GM19463 (cell line): ENCODE data around the gene RAPGEF4.

ENCODE experiments used
- ATAC-seq: cut with Tn5 transposase; IDR thresholded peaks from one replicate; pipeline ENCODE4 v1.9.1; 2021; ENCODE audit warnings: mild to moderate bottlenecking, moderate library complexity; ENCODE audit not compliant: unreplicated experiment

The RAPGEF4 gene

DNA sequence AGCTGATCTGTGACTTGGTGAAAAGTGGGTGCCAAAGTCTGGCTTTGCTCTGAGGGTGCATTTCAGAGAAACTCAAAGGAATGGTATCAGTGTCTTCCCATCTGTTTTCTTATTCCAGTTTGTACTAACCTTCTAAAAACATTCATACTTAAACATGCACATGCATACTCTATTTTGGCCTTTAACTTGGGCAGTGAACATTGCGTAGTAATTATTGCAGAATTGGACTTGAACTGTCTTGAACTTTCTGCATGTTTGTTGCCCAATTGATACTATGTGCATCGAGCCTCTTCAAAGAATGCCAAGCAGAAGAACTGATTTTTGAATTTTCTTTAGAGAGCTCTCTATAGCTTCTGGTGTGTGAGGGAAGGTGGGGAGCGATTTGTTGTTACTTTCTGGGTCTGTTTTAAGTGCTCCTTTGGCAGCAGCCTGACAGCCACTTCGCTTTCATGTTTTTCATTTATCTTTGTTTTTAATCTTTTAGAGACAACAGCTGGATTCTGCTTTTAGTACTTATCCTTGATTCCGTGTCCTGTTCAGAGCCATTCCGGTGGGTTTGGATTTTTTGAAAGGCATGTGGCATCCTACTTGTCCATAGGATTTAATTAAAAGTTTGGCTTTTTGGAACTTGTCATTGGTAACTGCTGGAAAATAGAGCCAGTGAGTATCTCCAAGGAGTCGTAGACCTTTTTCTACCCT is 159.2 kb downstream of the RAPGEF4 start:
- ATAC-seq: no peak

- no peak for ATAC-seq
Measured at GRCh38 chr2:172896661-172897081, 161.0 kb downstream of the RAPGEF4 start.

GRCh38 chr2:172900871-172901270 is 165.2 kb downstream of the RAPGEF4 start:
- ATAC-seq: no peak

DNA sequence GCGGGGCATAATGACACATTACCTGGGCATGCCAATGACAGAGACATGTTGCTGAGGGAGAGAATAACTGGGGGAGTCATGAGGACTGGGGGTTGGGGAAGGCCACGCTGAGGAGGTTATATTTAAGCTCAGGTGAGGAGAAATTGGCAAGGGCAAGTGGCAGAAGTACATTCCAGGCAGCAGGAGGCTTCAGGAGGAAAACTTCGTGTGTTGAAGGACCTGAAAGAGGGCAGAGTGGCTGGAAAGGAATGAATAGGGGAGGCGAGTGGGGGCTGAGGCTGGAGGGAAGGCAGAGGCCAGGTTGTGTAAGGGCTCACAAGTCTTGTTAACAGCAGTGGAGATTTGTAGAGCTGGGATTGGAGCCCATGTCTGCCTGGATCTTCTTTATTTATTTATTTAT is 166.3 kb downstream of the RAPGEF4 start:
- ATAC-seq: no peak

- ATAC-seq: no peak
Measured at GRCh38 chr2:172904236-172904635, 168.6 kb downstream of the RAPGEF4 start.

- no peak for ATAC-seq
Measured at GRCh38 chr2:172905937-172906811, 170.5 kb downstream of the RAPGEF4 start.

DNA sequence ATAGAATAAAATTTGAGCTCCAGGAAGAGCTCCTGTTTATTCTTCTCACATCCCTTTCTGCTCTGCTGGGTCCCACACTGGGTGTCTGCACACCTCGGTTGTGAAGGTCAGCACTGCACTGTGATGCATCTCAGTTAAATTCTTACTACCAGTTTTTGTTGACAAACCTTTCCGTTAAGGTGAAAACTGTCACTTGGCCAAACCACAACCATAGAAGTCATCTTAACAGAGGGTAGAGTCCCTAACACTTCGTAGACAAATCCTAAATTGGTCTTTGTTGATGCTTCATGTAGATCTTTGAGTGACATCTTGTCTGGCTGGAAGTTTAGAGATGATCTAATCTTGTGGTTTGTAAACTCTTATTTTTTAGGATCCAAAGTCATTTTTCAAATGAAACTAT is 172.6 kb downstream of the RAPGEF4 start:
- peak; percentile 36 for ATAC-seq

DNA sequence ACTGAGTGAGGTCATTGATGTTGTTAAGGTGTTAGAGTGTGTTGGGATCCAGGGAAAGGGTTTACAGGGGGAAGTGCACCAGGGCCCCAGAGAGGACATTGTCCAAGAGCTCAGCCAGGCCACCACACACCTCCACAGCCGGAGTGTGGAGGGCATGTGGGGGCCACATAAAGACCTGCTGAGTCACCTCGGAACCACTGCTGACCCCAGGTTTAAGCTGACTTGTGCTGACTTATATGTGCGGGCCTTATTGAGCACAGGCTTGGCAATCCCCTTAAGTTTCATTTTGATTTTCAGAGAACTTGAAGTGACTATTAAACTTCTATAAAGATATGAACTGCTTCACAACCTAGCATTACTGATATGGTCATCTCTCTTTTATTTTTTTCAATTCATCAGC is 173.8 kb downstream of the RAPGEF4 start:
- ATAC-seq: peak; percentile 64

GRCh38 chr2:172912266-172912665 is 176.6 kb downstream of the RAPGEF4 start:
- ATAC-seq: no peak

DNA sequence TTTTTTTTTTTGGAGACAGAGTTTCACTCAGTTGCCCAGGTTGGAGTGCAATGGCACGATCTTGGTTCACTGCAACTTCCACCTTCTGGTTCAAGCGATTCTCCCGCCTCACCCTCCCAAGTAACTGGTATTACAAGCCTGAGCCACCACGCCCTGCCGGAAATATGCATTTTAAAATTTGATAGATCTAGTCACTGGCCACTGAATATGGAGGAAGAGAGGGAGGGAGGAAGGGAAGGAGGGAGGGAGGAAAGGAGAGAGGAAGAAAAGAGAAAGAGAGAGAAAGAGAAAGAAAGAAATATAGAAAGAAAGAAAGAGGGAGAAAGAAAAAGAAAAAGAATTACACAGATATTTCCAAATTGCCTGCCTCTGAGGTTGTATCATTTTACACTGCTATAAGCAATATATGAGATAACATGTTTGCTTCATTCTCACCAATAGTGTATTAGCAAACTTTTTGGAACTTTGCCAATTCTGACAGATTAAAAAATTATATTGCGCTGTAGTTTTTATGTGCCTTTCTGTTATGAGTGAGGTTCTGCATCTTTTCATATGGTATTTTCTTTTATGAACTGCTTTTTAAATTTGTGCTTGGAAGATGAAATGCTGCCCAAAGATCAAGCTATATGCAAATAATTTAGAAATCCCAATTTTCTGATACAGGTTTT is 178.8 kb downstream of the RAPGEF4 start:
- ATAC-seq: no peak

DNA sequence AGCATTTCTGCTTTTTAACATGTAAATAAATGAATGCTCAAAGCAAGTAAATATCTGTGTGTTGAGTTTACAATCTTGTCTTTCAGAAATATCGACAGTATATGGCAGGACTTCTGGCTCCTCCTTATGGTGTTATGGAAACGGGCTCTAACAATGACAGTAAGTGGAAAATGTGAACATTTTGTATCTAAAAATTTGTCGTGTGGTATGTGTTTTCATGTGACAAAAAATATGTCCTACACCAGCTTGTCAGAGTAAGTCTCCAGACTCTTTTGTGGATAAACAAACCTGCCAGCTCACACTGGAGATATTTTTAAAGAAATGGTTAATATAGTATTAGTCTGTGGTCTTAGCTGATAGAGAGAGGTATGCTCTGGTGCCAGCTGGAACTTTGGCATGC is 182.1 kb downstream of the RAPGEF4 start:
- ATAC-seq: no peak

GRCh38 chr2:172919732-172920131 is 184.1 kb downstream of the RAPGEF4 start:
- ATAC-seq: peak; percentile 82

DNA sequence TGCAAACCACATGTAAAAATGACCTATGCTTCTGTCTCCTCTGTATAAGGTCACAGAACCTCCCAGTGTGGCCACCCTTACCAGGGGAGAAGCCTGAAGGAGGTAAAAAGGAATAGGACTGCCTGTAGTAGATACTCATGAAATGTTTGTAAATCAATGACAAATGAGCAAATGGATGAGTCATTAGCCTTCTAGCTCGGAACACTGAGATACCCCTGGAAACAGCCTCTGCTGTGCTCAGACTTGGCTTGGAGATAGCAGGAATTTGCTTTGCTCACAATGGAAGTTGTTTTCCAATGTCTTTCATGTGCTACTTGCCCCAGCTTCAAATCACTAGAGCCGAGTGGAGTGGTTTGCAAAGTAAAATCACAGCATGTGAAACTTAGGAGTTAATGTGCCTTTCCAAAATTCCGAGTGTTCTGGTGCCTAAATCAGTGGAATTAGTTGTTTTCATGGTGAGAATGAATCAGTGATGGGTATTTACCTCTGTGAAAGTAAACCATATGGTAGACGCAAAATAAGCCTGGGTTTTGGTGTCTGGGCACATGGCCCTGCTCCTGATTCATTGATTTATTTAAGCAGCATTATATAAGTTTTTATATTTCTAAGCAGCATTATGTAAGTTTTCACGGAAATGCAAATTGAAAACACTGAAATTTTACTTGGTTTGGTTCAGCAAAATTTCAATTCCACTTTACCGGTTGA is 186.0 kb downstream of the RAPGEF4 start:
- ATAC-seq: no peak

DNA sequence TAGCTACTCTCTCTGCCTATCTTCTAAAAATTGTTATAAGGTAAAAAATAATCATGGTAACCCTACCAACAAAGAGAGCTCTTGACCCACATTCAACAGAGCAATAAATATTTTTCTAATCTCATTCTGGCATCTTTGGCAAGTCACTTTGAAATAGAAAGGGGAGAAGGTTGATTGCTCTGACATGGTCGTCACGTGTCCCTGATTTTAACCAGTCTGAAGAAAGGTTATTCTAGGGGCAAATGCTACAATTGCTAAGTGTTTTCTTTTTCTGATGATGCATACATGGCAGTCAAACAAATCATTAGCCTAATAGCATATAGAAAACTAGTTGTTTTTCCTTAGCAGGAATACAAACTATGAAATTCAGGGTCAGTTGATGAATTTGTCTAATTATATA is 186.7 kb downstream of the RAPGEF4 start:
- ATAC-seq: no peak

DNA sequence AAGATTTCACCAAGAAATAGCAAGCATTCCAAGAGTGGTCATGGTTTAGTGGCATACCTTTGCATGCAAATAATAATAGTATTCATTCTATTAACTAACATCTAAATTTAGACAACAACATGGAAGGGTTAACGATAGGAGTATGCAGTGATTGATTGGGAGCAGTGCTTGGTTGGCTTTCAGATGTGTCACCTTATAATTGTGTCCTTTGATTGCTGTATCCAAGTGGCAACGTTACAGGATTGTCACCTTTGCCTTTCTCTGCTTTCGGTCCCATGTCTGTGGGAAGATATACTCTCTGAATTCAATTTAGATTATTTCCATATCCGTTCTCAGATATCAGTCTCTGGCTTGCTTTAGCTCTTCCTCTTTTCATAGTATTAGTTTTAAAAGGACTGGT is 187.2 kb downstream of the RAPGEF4 start:
- ATAC-seq: no peak

DNA sequence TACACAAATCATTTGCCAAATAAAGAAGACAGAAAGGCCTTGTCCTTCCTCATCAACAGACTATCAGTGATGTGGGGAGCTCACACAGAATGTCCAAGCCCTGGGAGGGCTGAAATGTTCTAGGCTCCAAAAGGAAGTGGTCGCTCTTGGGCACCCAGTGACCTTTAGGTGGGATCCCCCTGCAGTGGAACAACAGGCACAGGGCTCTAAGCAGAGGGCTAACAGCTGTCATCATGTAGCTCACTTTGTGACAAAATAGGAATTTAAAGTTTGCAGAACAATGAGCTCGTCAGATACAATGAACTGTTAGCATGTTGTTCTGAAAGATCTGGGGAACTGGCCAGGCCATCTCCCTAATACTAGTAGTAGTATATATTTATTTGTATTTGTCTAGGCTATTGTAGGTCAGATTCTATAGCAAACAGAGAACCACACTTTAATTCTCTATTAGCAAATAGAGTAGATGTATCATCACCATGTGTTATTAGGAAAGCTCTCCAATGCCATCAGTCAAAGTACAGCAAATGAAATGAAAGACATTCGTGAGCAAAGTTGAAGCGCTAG is 188.5 kb downstream of the RAPGEF4 start:
- no peak for ATAC-seq

- ATAC-seq: no peak
Measured at GRCh38 chr2:172925600-172925999, 190.0 kb downstream of the RAPGEF4 start.

GRCh38 chr2:172926785-172927640 is 191.4 kb downstream of the RAPGEF4 start:
- ATAC-seq: no peak

DNA sequence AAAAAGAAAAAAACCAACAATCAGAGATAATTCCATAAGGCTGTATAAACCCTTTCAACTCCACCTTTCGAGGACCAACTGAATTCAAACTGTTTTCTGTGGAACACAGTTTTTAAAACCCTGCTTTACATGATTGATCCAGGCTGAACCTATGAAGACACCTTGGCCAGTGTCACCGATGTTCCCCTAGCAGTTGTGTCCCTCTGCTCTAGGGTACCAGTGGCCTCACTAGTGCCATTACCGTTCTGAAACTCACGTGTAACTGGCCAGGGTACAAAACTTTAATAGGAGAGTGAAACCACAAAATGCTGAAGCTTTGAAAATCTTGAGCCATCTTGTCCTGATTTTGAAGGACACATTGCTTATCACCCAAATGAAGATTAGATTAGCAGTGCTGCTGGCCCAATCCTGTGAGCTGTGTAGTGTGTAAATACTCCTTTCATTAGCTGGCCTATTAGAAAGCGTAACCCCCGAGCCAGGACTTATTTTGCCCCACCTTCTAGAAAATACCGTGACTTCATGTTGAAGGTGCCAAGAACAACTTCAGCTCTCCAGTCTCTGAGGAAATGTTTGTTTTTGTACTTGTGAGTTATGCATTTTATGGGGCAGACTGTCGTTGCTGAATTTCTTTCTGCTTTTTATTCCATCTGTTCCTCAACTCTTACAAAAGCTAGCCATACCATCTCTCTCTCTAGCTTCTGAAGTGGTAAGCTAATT is 192.2 kb downstream of the RAPGEF4 start:
- no peak for ATAC-seq
